Mesothelial cell of epicardium (in vitro differentiated cells): ENCODE data around the gene SEMA3A. TPM values are rescaled to one million over a fixed set of nuclear protein-coding genes. Genes with fewer than 3 reads are reported as not detected.

ENCODE experiments used
- DNase-seq, 2 experiments: peaks; one replicate each; pipeline ENCODE4 v3.0.0; 2021; ENCODE audit warnings: low spot score in 2 of 2; ENCODE audit not compliant: unreplicated experiment in 2 of 2
- H3K27ac Mint-ChIP-seq: 2 replicates; pipeline ENCODE4 v1.8.0; 2021; ENCODE audit warnings: mixed read lengths
- H3K27me3 Mint-ChIP-seq: 2 replicates; pipeline ENCODE4 v1.8.0; 2021; ENCODE audit warnings: low read depth, mixed read lengths
- H3K36me3 Mint-ChIP-seq: 2 replicates; pipeline ENCODE4 v1.8.0; 2021; ENCODE audit warnings: mixed read lengths
- H3K4me1 Mint-ChIP-seq: 2 replicates; pipeline ENCODE4 v1.8.0; 2021; ENCODE audit warnings: mixed read lengths
- H3K4me3 Mint-ChIP-seq: 2 replicates; pipeline ENCODE4 v1.8.0; 2021; ENCODE audit warnings: mild to moderate bottlenecking, moderate library complexity, mixed read lengths
- H3K9me3 Mint-ChIP-seq: 2 replicates; pipeline ENCODE4 v1.8.0; 2021; ENCODE audit warnings: mixed read lengths
- CTCF ChIP-seq: fragments of 200-600 bp; sonication (generic); IDR thresholded peaks from one replicate; pipeline ENCODE4 v1.5.0; 2021; ENCODE audit warnings: antibody characterized with exemption; ENCODE audit not compliant: unreplicated experiment
- total RNA-seq: library from RNA; stranded (reverse); gene quantifications from 3 replicates; pipeline ENCODE4 v1.2.1, GENCODE V29; 2021

The SEMA3A gene
- total RNA-seq, 1 donor from 2014 or later = 44.4 TPM

GRCh38 chr7:84195295-84196060, 889 bp upstream of the SEMA3A start:
- Mint-ChIP-seq H3K36me3 (no peaks in the 10 kb centered on the region), H3K4me3 (peak overlapping the region; percentile 93), H3K9me3 (no peaks in the 10 kb centered on the region), H3K4me1 (peaks cover 33% of the 10 kb centered on the region), H3K27me3 (no peaks in the 10 kb centered on the region), H3K27ac (peak overlapping the region; percentile 97)
- no peak for DNase-seq
- TF ChIP-seq CTCF = no peak

- Mint-ChIP-seq H3K9me3 (no peaks in the 10 kb centered on the region), H3K4me3 (peak overlapping the region; percentile 93), H3K4me1 (peaks cover 41% of the 10 kb centered on the region), H3K27me3 (no peaks in the 10 kb centered on the region), H3K27ac (no peak overlapping the region), H3K36me3 (no peaks in the 10 kb centered on the region)
- DNase-seq = no peak
- no peak for TF ChIP-seq CTCF
Observed at GRCh38 chr7:84193747-84194146, 842 bp downstream of the SEMA3A start.

- Mint-ChIP-seq H3K27ac (peak overlapping the region; percentile 32), H3K4me3 (peak overlapping the region; percentile 38), H3K27me3 (no peaks in the 10 kb centered on the region), H3K36me3 (no peaks in the 10 kb centered on the region), H3K9me3 (no peaks in the 10 kb centered on the region), H3K4me1 (peaks cover 57% of the 10 kb centered on the region)
- TF ChIP-seq CTCF = no peak
- DNase-seq = no peak
Observed at GRCh38 chr7:84191842-84192241, 2.7 kb downstream of the SEMA3A start.

GRCh38 chr7:84191261-84191660, 3.3 kb downstream of the SEMA3A start:
- no peak for DNase-seq
- Mint-ChIP-seq H3K4me1 (peaks cover 58% of the 10 kb centered on the region), H3K27me3 (no peaks in the 10 kb centered on the region), H3K4me3 (peak overlapping the region; percentile 13), H3K36me3 (no peaks in the 10 kb centered on the region), H3K9me3 (no peaks in the 10 kb centered on the region), H3K27ac (no peak overlapping the region)
- TF ChIP-seq CTCF = no peak

GRCh38 chr7:84190016-84190705, 4.4 kb downstream of the SEMA3A start:
- H3K4me1 Mint-ChIP-seq = peaks cover 48% of the 10 kb centered on the region
- H3K4me3 Mint-ChIP-seq = no peak overlapping the region
- peak overlapping the region; percentile 62 for H3K27ac Mint-ChIP-seq
- DNase-seq = no peak
- H3K36me3 Mint-ChIP-seq = no peaks in the 10 kb centered on the region
- H3K9me3 Mint-ChIP-seq = no peaks in the 10 kb centered on the region
- no peaks in the 10 kb centered on the region for H3K27me3 Mint-ChIP-seq
- no peak for TF ChIP-seq CTCF
